ENCODE data around the gene SARDH. TPM values are rescaled to one million over a fixed set of nuclear protein-coding genes. Genes with fewer than 3 reads are reported as not detected.

SARDH gene
- total RNA-seq, 4 donors from 2014 or later = 0.34 to 0.88 (median 0.57) TPM; not detected in 1

- no peak for TF ChIP-seq CTCF (IDR thresholded peaks at IDR 0.05; ENCODE audit: low read depth)
Observed at GRCh38 chr9:133741716-133742115, 3.6 kb upstream of the SARDH start.

- no peak for TF ChIP-seq CTCF (IDR thresholded peaks at IDR 0.05; ENCODE audit: low read depth)
Observed at GRCh38 chr9:133740911-133741310, 2.8 kb upstream of the SARDH start.

GRCh38 chr9:133739408-133740280, 1.5 kb upstream of the SARDH start:
- no peak for TF ChIP-seq CTCF (IDR thresholded peaks at IDR 0.05; ENCODE audit: low read depth)

GRCh38 chr9:133738640-133739225, 581 bp upstream of the SARDH start:
- TF ChIP-seq CTCF (IDR thresholded peaks at IDR 0.05; ENCODE audit: low read depth) = no peak

GRCh38 chr9:133737071-133737773, 930 bp downstream of the SARDH start:
- no peak for TF ChIP-seq CTCF (IDR thresholded peaks at IDR 0.05; ENCODE audit: low read depth)

- TF ChIP-seq CTCF (IDR thresholded peaks at IDR 0.05; ENCODE audit: low read depth) = no peak
Observed at GRCh38 chr9:133735931-133736330, 2.2 kb downstream of the SARDH start.

- TF ChIP-seq CTCF (IDR thresholded peaks at IDR 0.05; ENCODE audit: low read depth) = no peak
Observed at GRCh38 chr9:133735415-133735775, 2.8 kb downstream of the SARDH start.

Measured in subcutaneous adipose tissue (tissue), 4 donors.